A673 (cell line): ENCODE results near the gene ACIN1. TPM values are rescaled to one million over a fixed set of nuclear protein-coding genes. Genes with fewer than 3 reads are reported as not detected.

Experiments used
- BruUV-seq: library from RNA; stranded (reverse); fragments of 400-500 nt; replicated peaks from 2 replicates; lab custom pipeline; 2021; lab: Mats Ljungman, UMichigan
- CTCF ChIA-PET: fragments of 300-600 bp; sonication (Branson Sonifier 250); formaldehyde crosslinking; loops from one replicate; lab custom pipeline; 2022; ENCODE audit warnings: antibody characterized with exemption; lab: Charles Lee
- POLR2A ChIA-PET: fragments of 300-600 bp; sonication (Branson Sonifier 250); formaldehyde crosslinking; loops from one replicate; lab custom pipeline; 2022; ENCODE audit warnings: antibody characterized with exemption; ENCODE audit not compliant: low non-redundant PET; lab: Charles Lee
- DNase-seq: peaks from one replicate; pipeline ENCODE4 v3.0.0-alpha.2; 2015; ENCODE audit warnings: low spot score
- H3K27ac ChIP-seq: fragments of 200-600 bp; sonication (generic); 2 replicates; pipeline ENCODE4 v1.5.1; 2016; ENCODE audit warnings: mixed run types, low read depth, mild to moderate bottlenecking, mixed read lengths, antibody characterized with exemption, low read length; ENCODE audit not compliant: poor library complexity, severe bottlenecking
- H3K27me3 ChIP-seq: fragments of 200-600 bp; sonication (generic); replicated peaks from 2 replicates; pipeline ENCODE4 v1.6.1; 2017; ENCODE audit warnings: mixed run types, low read depth, mild to moderate bottlenecking, mixed read lengths, antibody characterized with exemption, low read length; ENCODE audit not compliant: insufficient read depth, poor library complexity
- H3K36me3 ChIP-seq: fragments of 200-600 bp; sonication (generic); 2 replicates; pipeline ENCODE4 v1.6.1; 2016; ENCODE audit warnings: mixed run types, mild to moderate bottlenecking, mixed read lengths, antibody characterized with exemption, low read length; ENCODE audit not compliant: insufficient read depth, poor library complexity, severe bottlenecking
- H3K4me1 ChIP-seq: fragments of 200-600 bp; sonication (generic); 2 replicates; pipeline ENCODE4 v1.6.1; 2017; ENCODE audit warnings: mixed run types, mild to moderate bottlenecking, mixed read lengths, antibody characterized with exemption, low read length; ENCODE audit not compliant: insufficient read depth, poor library complexity, severe bottlenecking
- H3K4me3 ChIP-seq: fragments of 200-600 bp; sonication (generic); 2 replicates; pipeline ENCODE4 v1.5.1; 2016; ENCODE audit warnings: low read depth, mixed run types, mild to moderate bottlenecking, mixed read lengths, low read length; ENCODE audit not compliant: poor library complexity, severe bottlenecking
- H3K9me3 ChIP-seq: fragments of 200-600 bp; sonication (generic); 2 replicates; pipeline ENCODE4 v1.6.1; 2016; ENCODE audit warnings: mixed run types, low read depth, mild to moderate bottlenecking, mixed read lengths, antibody characterized with exemption, low read length; ENCODE audit not compliant: poor library complexity, severe bottlenecking
- CTCF ChIP-seq: fragments of 300-800, 200-600 bp; sonication (generic); conservative IDR thresholded peaks from 2 replicates; pipeline ENCODE4 v1.5.1; 2017; ENCODE audit warnings: low read depth, mild to moderate bottlenecking, antibody characterized with exemption, low read length, moderate library complexity, mixed read lengths
- EZH2 ChIP-seq: fragments of 200-600 bp; sonication (generic); IDR thresholded peaks from 2 replicates; pipeline ENCODE4 v1.6.1; 2017; ENCODE audit warnings: borderline replicate concordance, low read depth, mild to moderate bottlenecking, mixed read lengths, antibody characterized with exemption, low read length; ENCODE audit not compliant: poor library complexity, severe bottlenecking
- intact Hi-C: fragments of 100-400 bp; cut with micrococcal nuclease; formaldehyde crosslinking; loops from one replicate; pipeline ENCODE4 v1.10.0; 2022; ENCODE audit not compliant: unreplicated experiment
- total RNA-seq: library from RNA; stranded (reverse); gene quantifications from 2 replicates; pipeline ENCODE4 v1.2.3, GENCODE V29; 2021

The ACIN1 gene
- total RNA-seq, 1 experiment from 2014 or later: 339 TPM

- no TSS peak for BruUV-seq
Measured at GRCh38 chr14:23125011-23125410, 30.1 kb upstream of the ACIN1 start.

GRCh38 chr14:23124337-23124954 lies 29.5 kb upstream of the ACIN1 start:
- ChIA-PET CTCF (no interaction called here), POLR2A (interaction anchor here (0.6 kb wide), 1 partner anchor 58 kb away, joined by 11 read pairs; no protein-coding TSS in a partner anchor)
- Histone ChIP-seq H3K27ac (no peak overlapping the region), H3K4me3 (no peak overlapping the region), H3K27me3 (no peaks in the 10 kb centered on the region), H3K4me1 (peaks cover 29% of the 10 kb centered on the region), H3K36me3 (no peaks in the 10 kb centered on the region), H3K9me3 (no peaks in the 10 kb centered on the region)
- TF ChIP-seq CTCF: no peak
- TF ChIP-seq EZH2: no peak
- no TSS peak for BruUV-seq
- no peak for DNase-seq
- intact Hi-C loops: loop anchor here (10.0 kb wide), 1 partner anchor 170 kb away; no protein-coding TSS in a partner anchor

More at GRCh38 chr14:23125011-23125410, 30.1 kb upstream of the ACIN1 start:
- ChIA-PET POLR2A (interaction anchor here (0.6 kb wide), 1 partner anchor 58 kb away, joined by 11 read pairs; no protein-coding TSS in a partner anchor), CTCF (no interaction called here)
- no peaks in the 10 kb centered on the region for H3K9me3 ChIP-seq
- H3K4me1 ChIP-seq: peaks cover 29% of the 10 kb centered on the region
- TF ChIP-seq CTCF (no peak), EZH2 (no peak)
- H3K4me3 ChIP-seq: no peak overlapping the region
- intact Hi-C loops: loop anchor here (10.0 kb wide), 1 partner anchor 170 kb away; no protein-coding TSS in a partner anchor
- DNase-seq: no peak
- no peaks in the 10 kb centered on the region for H3K27me3 ChIP-seq
- H3K27ac ChIP-seq: no peak overlapping the region
- no peaks in the 10 kb centered on the region for H3K36me3 ChIP-seq

- TF ChIP-seq EZH2 (no peak), CTCF (no peak)
Measured at GRCh38 chr14:23123419-23123818, 28.5 kb upstream of the ACIN1 start.

More at GRCh38 chr14:23123419-23123818, 28.5 kb upstream of the ACIN1 start:
- DNase-seq: peak; percentile 71
- POLR2A ChIA-PET: no interaction called here
- CTCF ChIA-PET: no interaction called here
- Histone ChIP-seq H3K36me3 (no peaks in the 10 kb centered on the region), H3K27ac (no peak overlapping the region), H3K4me3 (no peak overlapping the region), H3K9me3 (no peaks in the 10 kb centered on the region), H3K4me1 (peaks cover 29% of the 10 kb centered on the region), H3K27me3 (no peaks in the 10 kb centered on the region)
- intact Hi-C loops: loop anchor here (10.0 kb wide), 1 partner anchor 171 kb away; no protein-coding TSS in a partner anchor
- BruUV-seq: no TSS peak
